Thoracic aorta (tissue), 2 donors: ENCODE data around the gene SLC2A4RG. TPM values are rescaled to one million over a fixed set of nuclear protein-coding genes. Genes with fewer than 3 reads are reported as not detected.

Experiments used
- ATAC-seq: fragments of 150-250 bp; one replicate; pipeline ENCODE4 v1.8.0; 2017; ENCODE audit warnings: low read depth; ENCODE audit not compliant: insufficient number of reproducible peaks, low FRiP score
- DNase-seq: peaks from one replicate; pipeline ENCODE4 v3.0.0-alpha.2; 2020; ENCODE audit warnings: low spot score
- H3K27ac ChIP-seq, 2 donors: fragments of 200-600 bp; sonication (generic); 1 replicate in 1 of 2; 2 replicates in 1 of 2; pipeline ENCODE4 v1.5.1; 2016; ENCODE audit warnings: mild to moderate bottlenecking in 2 of 2, moderate library complexity in 2 of 2
- H3K27me3 ChIP-seq: fragments of 200-600 bp; sonication (generic); replicated peaks from 2 replicates; pipeline ENCODE4 v1.6.0; 2016; ENCODE audit warnings: mild to moderate bottlenecking; ENCODE audit not compliant: insufficient read depth
- H3K36me3 ChIP-seq: fragments of 200-600 bp; sonication (generic); one replicate; pipeline ENCODE4 v1.5.1; 2016
- H3K4me1 ChIP-seq, 2 donors: fragments of 200-600 bp; sonication (generic); 1 replicate in 1 of 2; 2 replicates in 1 of 2; pipeline versions ENCODE4 v1.5.1 to v1.6.0; 2016; ENCODE audit warnings: low read depth in 2 of 2, mild to moderate bottlenecking in 1 of 2; ENCODE audit not compliant: control insufficient read depth in 1 of 2
- H3K4me3 ChIP-seq: fragments of 200-600 bp; sonication (generic); 2 replicates; pipeline ENCODE4 v1.5.1; 2016; ENCODE audit warnings: mild to moderate bottlenecking
- H3K9me3 ChIP-seq: fragments of 200-600 bp; sonication (generic); 2 replicates; pipeline ENCODE4 v1.5.1; 2016
- CTCF ChIP-seq: fragments of 200-600 bp; sonication (generic); IDR thresholded peaks from one replicate; pipeline ENCODE4 v1.5.1; 2019; ENCODE audit warnings: antibody characterized with exemption
- total RNA-seq, 2 donors: library from RNA; depleted of rRNA; stranded (reverse); fragments of >200 nt; gene quantifications; one replicate each; pipeline versions ENCODE4 v1.1.0 to v1.2.3, GENCODE V29; 2016

The SLC2A4RG gene
- total RNA-seq, 2 donors from 2014 or later: 36.2 to 103 TPM

DNA sequence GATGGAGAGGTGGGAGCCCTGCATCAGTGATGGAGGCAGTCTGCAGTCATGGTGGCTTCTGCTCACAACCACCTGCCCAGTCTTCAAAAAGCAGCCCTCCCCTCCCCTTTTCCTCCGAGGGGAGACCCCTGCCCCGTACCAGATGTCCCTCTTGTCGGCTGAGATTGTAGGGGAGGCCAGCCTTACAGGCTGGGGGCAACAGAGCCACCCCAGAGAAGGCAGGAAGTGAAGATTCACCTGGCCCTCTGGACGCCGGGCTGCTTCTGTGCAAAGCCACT, 38.6 kb upstream of the SLC2A4RG start:
- DNase-seq: no peak
- Histone ChIP-seq H3K27ac (no peak overlapping the region), H3K4me3 (no peak overlapping the region), H3K36me3 (peaks cover 23% of the 10 kb centered on the region), H3K4me1 (peaks cover 25 to 42% of the 10 kb centered on the region in 2 donors), H3K9me3 (no peaks in the 10 kb centered on the region), H3K27me3 (no peaks in the 10 kb centered on the region)
- TF ChIP-seq CTCF: no peak
- no peak for ATAC-seq

DNA sequence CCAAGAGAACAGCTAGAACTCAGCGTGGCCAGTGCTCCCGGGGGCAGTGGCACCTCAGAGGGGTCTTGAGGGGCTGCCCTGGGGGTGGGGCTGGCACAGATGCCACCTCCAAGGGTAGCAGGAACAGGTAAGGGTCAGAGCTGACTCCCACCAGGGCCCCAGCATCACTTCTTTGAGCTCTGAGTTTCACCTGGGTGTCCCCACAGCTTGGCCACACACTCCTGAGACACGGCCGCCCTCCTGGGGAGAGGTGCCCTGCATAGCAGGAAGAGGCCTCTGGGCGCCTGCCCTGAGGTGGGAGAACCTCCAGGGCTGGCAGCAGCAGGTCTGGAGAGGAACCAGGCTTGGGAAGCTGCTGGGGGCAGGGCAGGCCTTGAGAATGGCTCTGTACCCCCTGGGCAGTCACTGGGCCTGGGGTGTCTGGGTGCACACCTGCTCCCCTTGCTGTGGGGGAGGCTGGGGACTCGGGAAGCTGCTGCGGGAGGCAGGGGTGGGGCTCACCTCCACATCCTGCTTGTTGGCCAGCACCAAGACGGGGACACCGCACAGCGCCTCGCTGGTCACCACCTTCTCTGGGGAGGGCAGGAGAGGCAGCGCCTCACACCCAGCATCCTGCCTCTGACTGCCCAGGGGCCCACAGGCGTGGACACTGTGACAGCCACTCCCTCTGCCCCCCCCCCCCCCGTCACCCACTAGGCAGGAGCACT, 38.1 kb upstream of the SLC2A4RG start:
- Histone ChIP-seq H3K36me3 (peaks cover 25% of the 10 kb centered on the region), H3K27ac (no peak overlapping the region), H3K27me3 (no peaks in the 10 kb centered on the region), H3K4me3 (no peak overlapping the region), H3K9me3 (no peaks in the 10 kb centered on the region), H3K4me1 (peaks cover 30 to 42% of the 10 kb centered on the region in 2 donors)
- no peak for ATAC-seq
- no peak for TF ChIP-seq CTCF
- no peak for DNase-seq

GRCh38 chr20:63702036-63702665, 37.4 kb upstream of the SLC2A4RG start:
- Histone ChIP-seq H3K36me3 (peaks cover 25% of the 10 kb centered on the region), H3K4me3 (no peak overlapping the region), H3K4me1 (peaks cover 31 to 42% of the 10 kb centered on the region in 2 donors), H3K27ac (no peak overlapping the region), H3K27me3 (no peaks in the 10 kb centered on the region), H3K9me3 (no peaks in the 10 kb centered on the region)
- DNase-seq (no peak), ATAC-seq (no peak)
- no peak for TF ChIP-seq CTCF

- Histone ChIP-seq H3K27ac (no peak overlapping the region), H3K36me3 (peaks cover 25% of the 10 kb centered on the region), H3K4me1 (peaks cover 28 to 35% of the 10 kb centered on the region in 2 donors), H3K27me3 (no peaks in the 10 kb centered on the region), H3K9me3 (no peaks in the 10 kb centered on the region), H3K4me3 (no peak overlapping the region)
- no peak for ATAC-seq
- no peak for TF ChIP-seq CTCF
- no peak for DNase-seq
These were observed 36.7 kb upstream of the SLC2A4RG start for GRCh38 chr20:63702751-63703470.

DNA sequence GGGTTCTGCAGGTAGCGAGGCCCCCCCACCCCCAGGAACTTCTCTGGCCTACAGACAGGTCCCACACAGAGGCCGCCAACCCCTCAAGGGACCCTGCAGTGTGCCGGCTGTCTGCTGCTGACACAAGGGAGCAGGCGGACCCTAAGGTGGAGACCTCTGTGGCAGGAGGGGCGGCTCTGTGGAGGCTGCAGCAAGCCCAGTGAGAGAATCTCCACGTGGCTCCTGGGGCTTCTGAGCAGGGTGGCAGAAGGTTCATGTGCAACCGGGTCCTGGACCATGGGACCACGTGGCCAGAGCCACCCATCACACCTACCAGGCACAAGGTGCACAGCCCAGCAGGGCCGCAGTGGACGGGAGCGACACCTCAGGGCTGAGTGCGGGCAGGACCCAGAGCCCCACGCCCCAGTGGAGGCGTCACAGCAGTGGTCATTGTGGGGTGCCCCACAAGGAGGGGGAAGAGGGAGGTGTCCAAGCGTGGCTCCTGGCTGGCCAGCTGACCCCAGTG, 36.1 kb upstream of the SLC2A4RG start:
- no peak overlapping the region for H3K27ac ChIP-seq
- TF ChIP-seq CTCF: no peak
- peaks cover 23% of the 10 kb centered on the region for H3K36me3 ChIP-seq
- H3K9me3 ChIP-seq: no peaks in the 10 kb centered on the region
- DNase-seq: no peak
- ATAC-seq: no peak
- H3K4me1 ChIP-seq: peaks cover 24 to 31% of the 10 kb centered on the region in 2 donors
- H3K4me3 ChIP-seq: no peak overlapping the region
- H3K27me3 ChIP-seq: no peaks in the 10 kb centered on the region
